OCI-LY7 (cell line): Measurements from ENCODE around the gene TOLLIP. TPM values are rescaled to one million over a fixed set of nuclear protein-coding genes. Genes with fewer than 3 reads are reported as not detected.

ENCODE experiments used
- BruUV-seq: library from RNA; stranded (reverse); fragments of 400-500 nt; replicated peaks from 2 replicates; lab custom pipeline; 2021; lab: Mats Ljungman, UMichigan
- CTCF ChIA-PET: fragments of 300-600 bp; sonication (Branson Sonifier 250); formaldehyde crosslinking; loops from one replicate; lab custom pipeline; 2022; ENCODE audit warnings: antibody characterized with exemption; ENCODE audit not compliant: unreplicated experiment; lab: Charles Lee
- POLR2A ChIA-PET: fragments of 300-600 bp; sonication (Branson Sonifier 250); formaldehyde crosslinking; loops from one replicate; lab custom pipeline; 2022; ENCODE audit warnings: antibody characterized with exemption; lab: Charles Lee
- DNase-seq: peaks from one replicate; pipeline ENCODE4 v3.0.0-alpha.2; 2015; ENCODE audit warnings: low spot score
- H2AFZ ChIP-seq: fragments of 200-600 bp; sonication (generic), shearing (Covaris generic); 2 replicates; pipeline ENCODE4 v1.6.1; 2014; ENCODE audit warnings: mild to moderate bottlenecking, antibody characterized with exemption, low read length, moderate library complexity
- H3K27ac ChIP-seq: fragments of 200-600 bp; sonication (generic); 2 replicates; pipeline ENCODE4 v1.5.1; 2014; ENCODE audit warnings: mixed run types, low read depth, mild to moderate bottlenecking, moderate library complexity, low read length, inconsistent platforms; ENCODE audit not compliant: poor library complexity, severe bottlenecking
- H3K36me3 ChIP-seq: fragments of 200-600 bp; sonication (generic); 2 replicates; pipeline ENCODE4 v1.6.1; 2014; ENCODE audit warnings: mild to moderate bottlenecking, antibody characterized with exemption, low read length, moderate library complexity, mixed read lengths; ENCODE audit not compliant: insufficient read depth
- H3K4me1 ChIP-seq: fragments of 200-600 bp; sonication (generic); 2 replicates; pipeline ENCODE4 v1.5.1; 2014; ENCODE audit warnings: mild to moderate bottlenecking, low read length; ENCODE audit not compliant: insufficient read depth, poor library complexity, severe bottlenecking
- H3K4me2 ChIP-seq: fragments of 200-600 bp; sonication (generic); 2 replicates; pipeline ENCODE4 v1.6.1; 2014; ENCODE audit warnings: mild to moderate bottlenecking, low read length
- H3K4me3 ChIP-seq: fragments of 200-600 bp; sonication (generic); 2 replicates; pipeline ENCODE4 v1.5.1; 2014; ENCODE audit warnings: mild to moderate bottlenecking, low read depth, low read length; ENCODE audit not compliant: poor library complexity, severe bottlenecking
- H3K79me2 ChIP-seq: fragments of 200-600 bp; sonication (generic); 2 replicates; pipeline ENCODE4 v1.6.1; 2016; ENCODE audit warnings: low read depth, mild to moderate bottlenecking, low read length, moderate library complexity, mixed read lengths; ENCODE audit not compliant: insufficient read depth
- H3K9me2 ChIP-seq: fragments of 200-600 bp; sonication (generic); 2 replicates; pipeline ENCODE4 v1.6.1; 2016; ENCODE audit warnings: mild to moderate bottlenecking, low read length, mixed read lengths; ENCODE audit not compliant: insufficient read depth
- H3K9me3 ChIP-seq: fragments of 200-600 bp; sonication (generic); 2 replicates; pipeline ENCODE4 v1.6.1; 2014; ENCODE audit warnings: mild to moderate bottlenecking, mixed run types, low read length, mixed read lengths
- H4K20me1 ChIP-seq: fragments of 200-600 bp; sonication (generic); 2 replicates; pipeline ENCODE4 v1.6.1; 2014; ENCODE audit warnings: mild to moderate bottlenecking, antibody characterized with exemption, low read length, moderate library complexity, mixed read lengths; ENCODE audit not compliant: insufficient read depth
- EZH2phosphoT487 ChIP-seq: fragments of 200-600 bp; sonication (generic); IDR thresholded peaks from 2 replicates; pipeline ENCODE4 v1.6.1; 2018; ENCODE audit warnings: low read depth, borderline replicate concordance, mild to moderate bottlenecking, mixed run types, antibody characterized with exemption, low read length, moderate library complexity, mixed read lengths
- intact Hi-C: fragments of 100-400 bp; cut with micrococcal nuclease; formaldehyde crosslinking; loops from one replicate; pipeline ENCODE4 v1.10.0; 2022; ENCODE audit not compliant: unreplicated experiment
- total RNA-seq, 2 experiments: library from RNA; depleted of rRNA in 1 of 2; stranded (reverse); fragments of >200 nt in 1 of 2; shearing (Covaris generic) in 1 of 2; gene quantifications; 2 replicates each; pipeline ENCODE4 v1.2.3, GENCODE V29; 2014 to 2022
- TF ChIP-seq, protein P1 (sequence below): fragments of 200-600 bp; sonication (generic); conservative IDR thresholded peaks from 2 replicates; pipeline ENCODE4 v1.5.1; 2014; ENCODE audit warnings: mild to moderate bottlenecking, antibody characterized with exemption, low read length, moderate library complexity, mixed read lengths

Gene TOLLIP
- total RNA-seq, 2 experiments from 2014 or later = 15.9 to 37.1 TPM

DNA sequence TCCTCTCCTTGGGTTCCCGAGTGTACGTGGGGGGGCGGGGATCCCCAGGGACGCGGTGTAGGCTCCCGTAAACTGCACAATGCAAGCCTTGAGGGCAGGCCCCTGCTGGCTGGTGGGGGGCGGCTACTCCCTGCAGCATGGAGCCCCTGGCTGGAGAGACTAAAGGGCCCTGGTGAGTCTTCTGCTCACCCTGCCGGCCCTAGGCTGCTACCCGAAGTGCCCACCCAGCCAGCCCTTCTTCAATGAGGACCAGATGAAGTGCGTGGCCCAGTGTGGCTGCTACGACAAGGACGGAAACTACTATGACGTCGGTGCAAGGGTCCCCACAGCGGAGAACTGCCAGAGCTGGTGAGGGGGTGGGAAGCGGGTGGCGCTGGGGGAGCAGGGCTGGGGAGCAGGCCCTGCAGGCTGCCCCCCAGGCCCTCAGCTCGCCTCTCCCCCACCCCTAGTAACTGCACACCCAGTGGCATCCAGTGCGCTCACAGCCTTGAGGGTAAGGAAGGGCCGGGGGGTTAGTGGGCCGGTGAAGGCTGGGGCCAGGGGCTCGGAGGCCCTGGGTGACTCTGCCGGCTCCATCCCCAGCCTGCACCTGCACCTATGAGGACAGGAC, 69.7 kb downstream of the TOLLIP start:
- H3K79me2 ChIP-seq = no peaks in the 10 kb centered on the region
- no peak overlapping the region for H2AFZ ChIP-seq
- H3K4me1 ChIP-seq = no peaks in the 10 kb centered on the region
- POLR2A ChIA-PET = no interaction called here
- no peaks in the 10 kb centered on the region for H3K9me2 ChIP-seq
- H3K4me2 ChIP-seq = no peak overlapping the region
- H4K20me1 ChIP-seq = no peaks in the 10 kb centered on the region
- no TSS peak for BruUV-seq
- TF ChIP-seq, protein P1, sequence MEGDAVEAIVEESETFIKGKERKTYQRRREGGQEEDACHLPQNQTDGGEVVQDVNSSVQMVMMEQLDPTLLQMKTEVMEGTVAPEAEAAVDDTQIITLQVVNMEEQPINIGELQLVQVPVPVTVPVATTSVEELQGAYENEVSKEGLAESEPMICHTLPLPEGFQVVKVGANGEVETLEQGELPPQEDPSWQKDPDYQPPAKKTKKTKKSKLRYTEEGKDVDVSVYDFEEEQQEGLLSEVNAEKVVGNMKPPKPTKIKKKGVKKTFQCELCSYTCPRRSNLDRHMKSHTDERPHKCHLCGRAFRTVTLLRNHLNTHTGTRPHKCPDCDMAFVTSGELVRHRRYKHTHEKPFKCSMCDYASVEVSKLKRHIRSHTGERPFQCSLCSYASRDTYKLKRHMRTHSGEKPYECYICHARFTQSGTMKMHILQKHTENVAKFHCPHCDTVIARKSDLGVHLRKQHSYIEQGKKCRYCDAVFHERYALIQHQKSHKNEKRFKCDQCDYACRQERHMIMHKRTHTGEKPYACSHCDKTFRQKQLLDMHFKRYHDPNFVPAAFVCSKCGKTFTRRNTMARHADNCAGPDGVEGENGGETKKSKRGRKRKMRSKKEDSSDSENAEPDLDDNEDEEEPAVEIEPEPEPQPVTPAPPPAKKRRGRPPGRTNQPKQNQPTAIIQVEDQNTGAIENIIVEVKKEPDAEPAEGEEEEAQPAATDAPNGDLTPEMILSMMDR = no peak
- no peak for TF ChIP-seq EZH2phosphoT487
- CTCF ChIA-PET = interaction anchor here (0.6 kb wide), 1 partner anchor 218 kb away, joined by 3 read pairs; no protein-coding TSS in a partner anchor
- H3K4me3 ChIP-seq = no peak overlapping the region
- H3K9me3 ChIP-seq = no peaks in the 10 kb centered on the region
- no peak overlapping the region for H3K27ac ChIP-seq
- H3K36me3 ChIP-seq = no peaks in the 10 kb centered on the region
- DNase-seq = no peak
- intact Hi-C loops = no loop called here

DNA sequence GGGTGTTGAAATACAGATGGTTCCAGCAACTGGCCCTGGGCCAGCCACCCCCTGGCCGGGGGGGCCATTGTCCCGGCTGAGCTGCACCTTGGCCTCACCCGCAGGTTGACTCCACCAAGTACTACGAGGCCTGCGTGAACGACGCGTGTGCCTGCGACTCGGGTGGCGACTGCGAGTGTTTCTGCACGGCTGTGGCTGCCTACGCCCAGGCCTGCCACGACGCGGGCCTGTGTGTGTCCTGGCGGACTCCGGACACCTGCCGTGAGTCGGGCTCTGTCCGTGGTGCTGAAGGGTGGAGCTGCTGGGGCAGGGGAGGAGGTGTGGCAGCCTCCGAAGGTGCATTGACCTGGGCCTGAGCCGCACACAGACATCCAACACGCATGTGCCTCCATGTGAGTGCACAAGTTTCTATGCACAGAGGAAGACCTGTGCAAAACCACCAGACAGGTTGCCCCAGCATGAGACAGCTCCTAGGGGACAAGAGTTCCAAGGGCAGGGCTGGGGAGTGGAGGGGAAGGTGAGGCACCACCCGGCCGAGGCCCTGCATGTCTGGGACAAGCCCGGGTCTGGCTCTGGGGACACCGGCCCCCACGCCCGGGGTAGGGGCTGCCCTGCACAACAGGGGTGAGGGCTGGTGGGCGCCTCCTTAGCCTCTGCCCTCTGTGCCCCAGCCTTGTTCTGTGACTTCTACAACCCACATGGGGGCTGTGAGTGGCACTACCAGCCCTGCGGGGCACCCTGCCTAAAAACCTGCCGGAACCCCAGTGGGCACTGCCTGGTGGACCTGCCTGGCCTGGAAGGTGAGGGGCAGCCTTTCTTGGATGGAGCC, 70.5 kb downstream of the TOLLIP start:
- Histone ChIP-seq H3K9me3 (no peaks in the 10 kb centered on the region), H3K9me2 (no peaks in the 10 kb centered on the region), H3K36me3 (no peaks in the 10 kb centered on the region), H3K4me2 (no peak overlapping the region), H3K27ac (no peak overlapping the region), H4K20me1 (no peaks in the 10 kb centered on the region), H3K4me3 (no peak overlapping the region), H3K79me2 (no peaks in the 10 kb centered on the region), H3K4me1 (no peaks in the 10 kb centered on the region), H2AFZ (no peak overlapping the region)
- intact Hi-C loops = no loop called here
- CTCF ChIA-PET = interaction anchor here (0.6 kb wide), 1 partner anchor 219 kb away, joined by 3 read pairs; no protein-coding TSS in a partner anchor
- BruUV-seq = no TSS peak
- TF ChIP-seq EZH2phosphoT487 = no peak
- TF ChIP-seq, protein P1 = no peak
- POLR2A ChIA-PET = no interaction called here
- DNase-seq = no peak
